Measurements from ENCODE around the gene PERCC1. TPM values are rescaled to one million over a fixed set of nuclear protein-coding genes. Genes with fewer than 3 reads are reported as not detected.

Gene PERCC1
- total RNA-seq, 2 donors from 2014 or later, result not detected

- DNase-seq (ENCODE audit: low spot score) (no peak), ATAC-seq (ENCODE audit: insufficient number of reproducible peaks, low FRiP score, low read depth) (no peak)
- Histone ChIP-seq H3K9me3 (no peaks in the 10 kb centered on the region), H3K27ac (no peak overlapping the region), H3K4me3 (no peak overlapping the region), H3K4me1 (ENCODE audit: control insufficient read depth in 1 of 2, low read depth in 2 of 2) (no peaks in the 10 kb centered on the region), H3K27me3 (replicated peaks; ENCODE audit: insufficient read depth) (no peaks in the 10 kb centered on the region), H3K36me3 (peaks cover 63% of the 10 kb centered on the region)
- TF ChIP-seq, protein P1, sequence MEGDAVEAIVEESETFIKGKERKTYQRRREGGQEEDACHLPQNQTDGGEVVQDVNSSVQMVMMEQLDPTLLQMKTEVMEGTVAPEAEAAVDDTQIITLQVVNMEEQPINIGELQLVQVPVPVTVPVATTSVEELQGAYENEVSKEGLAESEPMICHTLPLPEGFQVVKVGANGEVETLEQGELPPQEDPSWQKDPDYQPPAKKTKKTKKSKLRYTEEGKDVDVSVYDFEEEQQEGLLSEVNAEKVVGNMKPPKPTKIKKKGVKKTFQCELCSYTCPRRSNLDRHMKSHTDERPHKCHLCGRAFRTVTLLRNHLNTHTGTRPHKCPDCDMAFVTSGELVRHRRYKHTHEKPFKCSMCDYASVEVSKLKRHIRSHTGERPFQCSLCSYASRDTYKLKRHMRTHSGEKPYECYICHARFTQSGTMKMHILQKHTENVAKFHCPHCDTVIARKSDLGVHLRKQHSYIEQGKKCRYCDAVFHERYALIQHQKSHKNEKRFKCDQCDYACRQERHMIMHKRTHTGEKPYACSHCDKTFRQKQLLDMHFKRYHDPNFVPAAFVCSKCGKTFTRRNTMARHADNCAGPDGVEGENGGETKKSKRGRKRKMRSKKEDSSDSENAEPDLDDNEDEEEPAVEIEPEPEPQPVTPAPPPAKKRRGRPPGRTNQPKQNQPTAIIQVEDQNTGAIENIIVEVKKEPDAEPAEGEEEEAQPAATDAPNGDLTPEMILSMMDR (IDR thresholded peaks at IDR 0.05), result no peak
Observed at GRCh38 chr16:1455190-1456171, 24.6 kb downstream of the PERCC1 start.

DNA sequence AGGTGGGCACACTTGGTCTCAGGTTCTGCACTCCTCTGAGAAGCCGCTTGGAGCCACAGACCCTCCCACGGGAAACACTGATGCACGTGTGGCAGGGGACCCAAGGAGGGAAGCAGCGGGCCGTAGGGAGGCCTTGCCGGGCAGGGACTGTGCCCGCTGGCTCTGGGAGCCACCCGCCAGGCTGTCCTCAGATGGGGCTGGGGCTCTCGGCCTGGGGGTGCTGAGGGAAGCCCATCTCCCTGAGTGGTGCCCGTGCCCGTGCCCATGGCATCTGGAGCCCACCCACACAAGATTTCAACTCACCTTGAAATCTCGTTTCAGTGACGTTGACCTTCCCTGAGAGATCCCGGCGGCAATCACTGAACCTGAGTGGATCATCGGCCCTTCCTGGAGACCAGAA is 26.1 kb downstream of the PERCC1 start:
- Histone ChIP-seq H3K4me3 (no peak overlapping the region), H3K9me3 (no peaks in the 10 kb centered on the region), H3K27me3 (replicated peaks; ENCODE audit: insufficient read depth) (no peaks in the 10 kb centered on the region), H3K27ac (no peak overlapping the region), H3K4me1 (ENCODE audit: control insufficient read depth in 1 of 2, low read depth in 2 of 2) (no peaks in the 10 kb centered on the region), H3K36me3 (peaks cover 60% of the 10 kb centered on the region)
- TF ChIP-seq, protein P1 (IDR thresholded peaks at IDR 0.05), result no peak
- ATAC-seq (ENCODE audit: insufficient number of reproducible peaks, low FRiP score, low read depth), result no peak
- no peak for DNase-seq (ENCODE audit: low spot score)

- H3K4me3 ChIP-seq, result no peak overlapping the region
- H3K27me3 ChIP-seq (replicated peaks; ENCODE audit: insufficient read depth), result no peaks in the 10 kb centered on the region
- TF ChIP-seq, protein P1 (IDR thresholded peaks at IDR 0.05), result no peak
- H3K36me3 ChIP-seq, result peaks cover 54% of the 10 kb centered on the region
- no peak for ATAC-seq (ENCODE audit: insufficient number of reproducible peaks, low FRiP score, low read depth)
- H3K27ac ChIP-seq, result no peak overlapping the region
- H3K9me3 ChIP-seq, result no peaks in the 10 kb centered on the region
- no peaks in the 10 kb centered on the region for H3K4me1 ChIP-seq (ENCODE audit: control insufficient read depth in 1 of 2, low read depth in 2 of 2)
- no peak for DNase-seq (ENCODE audit: low spot score)
Observed at GRCh38 chr16:1457489-1458245, 26.8 kb downstream of the PERCC1 start.

GRCh38 chr16:1458336-1458976 is 27.6 kb downstream of the PERCC1 start:
- Histone ChIP-seq H3K4me1 (ENCODE audit: control insufficient read depth in 1 of 2, low read depth in 2 of 2) (no peaks in the 10 kb centered on the region), H3K27me3 (replicated peaks; ENCODE audit: insufficient read depth) (no peaks in the 10 kb centered on the region), H3K4me3 (no peak overlapping the region), H3K9me3 (no peaks in the 10 kb centered on the region), H3K27ac (no peak overlapping the region), H3K36me3 (peaks cover 47% of the 10 kb centered on the region)
- no peak for DNase-seq (ENCODE audit: low spot score)
- ATAC-seq (ENCODE audit: insufficient number of reproducible peaks, low FRiP score, low read depth), result no peak
- TF ChIP-seq, protein P1 (IDR thresholded peaks at IDR 0.05), result no peak

- peaks cover 42% of the 10 kb centered on the region for H3K36me3 ChIP-seq
- H3K27ac ChIP-seq, result no peak overlapping the region
- no peaks in the 10 kb centered on the region for H3K27me3 ChIP-seq (replicated peaks; ENCODE audit: insufficient read depth)
- no peak for DNase-seq (ENCODE audit: low spot score)
- ATAC-seq (ENCODE audit: insufficient number of reproducible peaks, low FRiP score, low read depth), result no peak
- TF ChIP-seq, protein P1 (IDR thresholded peaks at IDR 0.05), result no peak
- H3K4me1 ChIP-seq (ENCODE audit: control insufficient read depth in 1 of 2, low read depth in 2 of 2), result no peaks in the 10 kb centered on the region
- H3K9me3 ChIP-seq, result no peaks in the 10 kb centered on the region
- no peak overlapping the region for H3K4me3 ChIP-seq
Observed at GRCh38 chr16:1458977-1459341, 28.1 kb downstream of the PERCC1 start.
